GM18520 (cell line): ENCODE data around the gene CELF1.

Source experiments
- ATAC-seq: cut with Tn5 transposase; IDR thresholded peaks from one replicate; pipeline ENCODE4 v1.9.1; 2021; ENCODE audit not compliant: unreplicated experiment

The CELF1 gene

GRCh38 chr11:47426062-47426956 lies 126.6 kb downstream of the CELF1 start, which contains the start of gene PSMC3:
Gene PSMC3 (minus strand): TSS chr11:47426439. CDS start chr11:47426279, 160 bp downstream.
- peak; percentile 87 for ATAC-seq

- no peak for ATAC-seq
Measured at GRCh38 chr11:47425611-47426010, 127.3 kb downstream of the CELF1 start.

GRCh38 chr11:47418454-47419259 lies 134.3 kb downstream of the CELF1 start:
- ATAC-seq, result no peak

GRCh38 chr11:47417712-47418111 lies 135.2 kb downstream of the CELF1 start:
- no peak for ATAC-seq

GRCh38 chr11:47415949-47416472 lies 136.9 kb downstream of the CELF1 start:
- no peak for ATAC-seq
